ENCODE data around the gene STK26.
"Not testable (repeated sequence)": the region's sequence is repeated elsewhere in the genome, so short reads cannot be mapped to it uniquely, and the experiment has no call there.

The STK26 gene

GRCh38 chrX:132040066-132040465 lies 17.0 kb downstream of the STK26 start:
- DNase-seq = no peak

GRCh38 chrX:132041015-132041414 lies 17.9 kb downstream of the STK26 start:
- no peak for DNase-seq

GRCh38 chrX:132043977-132044376 lies 20.9 kb downstream of the STK26 start:
- DNase-seq = no peak

- DNase-seq = no peak
Measured at GRCh38 chrX:132044953-132045352, 21.9 kb downstream of the STK26 start.

- DNase-seq = no peak
Measured at GRCh38 chrX:132045456-132045855, 22.4 kb downstream of the STK26 start.

- DNase-seq = no peak
Measured at GRCh38 chrX:132046533-132046932, 23.4 kb downstream of the STK26 start.

GRCh38 chrX:132051778-132052177 lies 28.7 kb downstream of the STK26 start:
- DNase-seq = not testable (repeated sequence)

- DNase-seq = no peak
Measured at GRCh38 chrX:132058050-132058449, 34.9 kb downstream of the STK26 start.

- no peak for DNase-seq
Measured at GRCh38 chrX:132058975-132059374, 35.9 kb downstream of the STK26 start.

GRCh38 chrX:132059973-132060540 lies 37.0 kb downstream of the STK26 start:
- no peak for DNase-seq

GRCh38 chrX:132063334-132063733 lies 40.2 kb downstream of the STK26 start:
- DNase-seq = no peak

GRCh38 chrX:132063862-132064261 lies 40.8 kb downstream of the STK26 start:
- no peak for DNase-seq

- DNase-seq = no peak
Measured at GRCh38 chrX:132068405-132068804, 45.3 kb downstream of the STK26 start.

GRCh38 chrX:132071254-132071653 lies 48.2 kb downstream of the STK26 start:
- no peak for DNase-seq

- DNase-seq = no peak
Measured at GRCh38 chrX:132077414-132077813, 54.3 kb downstream of the STK26 start.

- no peak for DNase-seq
Measured at GRCh38 chrX:132077912-132078311, 54.8 kb downstream of the STK26 start.

GRCh38 chrX:132085786-132086185 lies 62.7 kb downstream of the STK26 start:
- no peak for DNase-seq

- no peak for DNase-seq
Measured at GRCh38 chrX:132086672-132087071, 63.6 kb downstream of the STK26 start.

GRCh38 chrX:132088864-132089263 lies 65.8 kb downstream of the STK26 start:
- DNase-seq = no peak

GRCh38 chrX:132090403-132091159 lies 67.5 kb downstream of the STK26 start:
- no peak for DNase-seq

- DNase-seq = no peak
Measured at GRCh38 chrX:132092439-132093065, 69.5 kb downstream of the STK26 start.

GRCh38 chrX:132093239-132093860 lies 70.2 kb downstream of the STK26 start:
- no peak for DNase-seq

GRCh38 chrX:132094164-132094563 lies 71.1 kb downstream of the STK26 start:
- DNase-seq = no peak

GRCh38 chrX:132098704-132099103 lies 75.6 kb downstream of the STK26 start:
- DNase-seq = not testable (repeated sequence)
